Measurements from ENCODE around the gene ERICH2.

- TF ChIP-seq, protein P1, sequence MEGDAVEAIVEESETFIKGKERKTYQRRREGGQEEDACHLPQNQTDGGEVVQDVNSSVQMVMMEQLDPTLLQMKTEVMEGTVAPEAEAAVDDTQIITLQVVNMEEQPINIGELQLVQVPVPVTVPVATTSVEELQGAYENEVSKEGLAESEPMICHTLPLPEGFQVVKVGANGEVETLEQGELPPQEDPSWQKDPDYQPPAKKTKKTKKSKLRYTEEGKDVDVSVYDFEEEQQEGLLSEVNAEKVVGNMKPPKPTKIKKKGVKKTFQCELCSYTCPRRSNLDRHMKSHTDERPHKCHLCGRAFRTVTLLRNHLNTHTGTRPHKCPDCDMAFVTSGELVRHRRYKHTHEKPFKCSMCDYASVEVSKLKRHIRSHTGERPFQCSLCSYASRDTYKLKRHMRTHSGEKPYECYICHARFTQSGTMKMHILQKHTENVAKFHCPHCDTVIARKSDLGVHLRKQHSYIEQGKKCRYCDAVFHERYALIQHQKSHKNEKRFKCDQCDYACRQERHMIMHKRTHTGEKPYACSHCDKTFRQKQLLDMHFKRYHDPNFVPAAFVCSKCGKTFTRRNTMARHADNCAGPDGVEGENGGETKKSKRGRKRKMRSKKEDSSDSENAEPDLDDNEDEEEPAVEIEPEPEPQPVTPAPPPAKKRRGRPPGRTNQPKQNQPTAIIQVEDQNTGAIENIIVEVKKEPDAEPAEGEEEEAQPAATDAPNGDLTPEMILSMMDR (IDR thresholded peaks at IDR 0.05), result no peak
- TF ChIP-seq POLR2A (IDR thresholded peaks at IDR 0.05), result no peak
These were observed 1.3 kb downstream of the ERICH2 start for GRCh38 chr2:170771421-170771937.
